BLaER1 treated with 17β-estradiol and CSF1 and Interleukin-3, amounts not matched to agents 10 nM and 100 nM (cell line): Measurements from ENCODE around the gene PCGF3.

Source experiments
- H3K27ac ChIP-seq, 11 experiments: shearing (Covaris generic); formaldehyde crosslinking; 2 replicates each; pipeline ENCODE4 v1.8.1; 2022
- H3K27me3 ChIP-seq, 11 experiments: shearing (Covaris generic); formaldehyde crosslinking; 2 replicates each; pipeline ENCODE4 v1.8.1; 2022
- H3K36me3 ChIP-seq, 11 experiments: shearing (Covaris generic); formaldehyde crosslinking; 2 replicates each; pipeline ENCODE4 v1.8.1; 2022
- H3K4me1 ChIP-seq, 10 experiments: shearing (Covaris generic); formaldehyde crosslinking; 2 replicates each; pipeline ENCODE4 v1.8.1; 2022
- H3K4me2 ChIP-seq, 11 experiments: shearing (Covaris generic); formaldehyde crosslinking; 2 replicates each; pipeline ENCODE4 v1.8.1; 2022
- H3K4me3 ChIP-seq, 10 experiments: shearing (Covaris generic); formaldehyde crosslinking; 2 replicates each; pipeline ENCODE4 v1.8.1; 2022
- H3K9ac ChIP-seq, 11 experiments: shearing (Covaris generic); formaldehyde crosslinking; 2 replicates each; pipeline ENCODE4 v1.8.1; 2022
- H3K9me3 ChIP-seq, 11 experiments: shearing (Covaris generic); formaldehyde crosslinking; replicated peaks in 1 of 11; 2 replicates each; pipeline ENCODE4 v1.8.1; 2022
- H4K20me1 ChIP-seq, 11 experiments: shearing (Covaris generic); formaldehyde crosslinking; 2 replicates each; pipeline ENCODE4 v1.8.1; 2022
- Cebpa-rat ChIP-seq, 11 experiments: shearing (Covaris generic); IDR thresholded peaks; 2 replicates each; pipeline ENCODE4 v1.8.1; 2022

The PCGF3 gene

DNA sequence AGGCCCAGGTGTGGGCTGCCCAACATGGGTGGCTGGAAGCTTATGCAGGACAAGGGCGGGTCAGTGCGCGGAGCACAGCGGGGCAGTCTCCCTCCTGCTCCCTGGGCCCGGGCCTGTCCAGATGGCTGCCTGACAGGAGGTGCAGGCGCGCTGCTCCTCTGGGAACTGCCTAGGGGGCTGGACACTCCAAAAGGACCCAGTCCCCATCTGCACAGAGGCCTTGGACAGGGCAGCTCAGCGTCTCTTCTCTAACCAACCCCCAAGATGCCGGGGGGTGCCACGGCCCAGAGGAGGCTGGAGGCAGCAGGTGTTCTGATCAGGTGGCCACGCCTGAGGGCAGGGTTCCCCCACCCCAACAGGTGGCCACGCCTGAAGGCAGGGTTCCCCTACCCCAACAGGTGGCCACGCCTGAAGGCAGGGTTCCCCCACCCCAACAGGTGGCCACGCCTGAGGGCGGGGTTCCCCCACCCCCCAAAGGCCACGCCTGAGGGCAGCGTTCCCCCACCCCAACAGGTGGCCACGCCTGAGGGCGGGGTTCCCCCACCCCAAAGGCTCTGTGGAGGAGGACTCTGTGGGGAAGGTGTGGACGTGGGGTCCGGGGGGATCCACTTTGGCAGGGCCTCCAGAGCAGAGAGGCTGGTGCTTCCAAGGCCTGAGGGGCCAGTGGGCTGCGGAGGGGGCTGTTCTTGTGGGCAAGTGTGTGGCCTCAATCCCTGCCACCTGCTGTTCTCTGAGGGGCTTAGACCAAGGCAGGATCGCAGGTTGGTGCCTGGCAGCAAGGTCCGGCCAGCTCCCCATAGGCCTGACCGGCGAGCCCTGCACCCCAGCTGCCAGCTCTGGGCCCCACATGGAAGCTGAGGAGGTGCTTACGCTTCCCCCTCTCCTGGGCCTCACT, 84.2 kb downstream of the PCGF3 start:
- Histone ChIP-seq H3K4me1 (peaks cover 13 to 40% (median 32%) of the 10 kb centered on the region in 10 experiments), H4K20me1 (peaks cover 0 to 18% (median 0%) of the 10 kb centered on the region in 11 experiments; a peak in 2 of 22 replicates), H3K4me3 (no peak overlapping the region), H3K27me3 (peaks cover 24 to 57% (median 35%) of the 10 kb centered on the region in 11 experiments), H3K36me3 (no peaks in the 10 kb centered on the region), H3K4me2 (no peak overlapping the region), H3K27ac (no peak overlapping the region), H3K9ac (no peak overlapping the region), H3K9me3 (no peaks in the 10 kb centered on the region)
- TF ChIP-seq Cebpa-rat (IDR thresholded peaks at IDR 0.05), result no peak

DNA sequence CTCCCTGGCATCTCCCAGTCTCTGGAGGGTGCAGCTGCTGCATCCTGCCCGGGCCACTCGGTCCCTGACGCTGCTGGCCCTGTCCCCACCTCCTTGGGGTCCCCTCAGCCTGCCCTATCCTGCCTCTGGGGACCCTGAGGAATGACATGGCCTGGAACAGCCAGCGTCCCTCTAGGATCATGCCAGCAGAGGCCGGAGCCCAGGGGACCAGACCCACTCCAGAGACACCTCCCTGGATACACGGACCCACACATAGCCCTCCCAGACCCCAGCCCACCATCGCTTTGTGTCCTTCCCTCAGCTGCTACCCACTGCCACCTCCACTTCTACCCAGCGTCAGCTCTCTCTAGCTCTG, 84.8 kb downstream of the PCGF3 start:
- no peak overlapping the region for H3K27ac ChIP-seq
- peaks cover 24 to 57% (median 35%) of the 10 kb centered on the region in 11 experiments for H3K27me3 ChIP-seq

GRCh38 chr4:791252-791897, 85.7 kb downstream of the PCGF3 start:
- no peak overlapping the region for H3K4me2 ChIP-seq

More for the DNA sequence above, 84.8 kb downstream of the PCGF3 start:
- Histone ChIP-seq H3K9ac (no peak overlapping the region), H4K20me1 (peaks cover 0 to 18% (median 0%) of the 10 kb centered on the region in 11 experiments; a peak in 2 of 22 replicates), H3K36me3 (no peaks in the 10 kb centered on the region), H3K4me2 (no peak overlapping the region), H3K4me1 (peaks cover 13 to 38% (median 34%) of the 10 kb centered on the region in 10 experiments), H3K9me3 (no peaks in the 10 kb centered on the region), H3K4me3 (no peak overlapping the region)
- TF ChIP-seq Cebpa-rat (IDR thresholded peaks at IDR 0.05), result no peak

DNA sequence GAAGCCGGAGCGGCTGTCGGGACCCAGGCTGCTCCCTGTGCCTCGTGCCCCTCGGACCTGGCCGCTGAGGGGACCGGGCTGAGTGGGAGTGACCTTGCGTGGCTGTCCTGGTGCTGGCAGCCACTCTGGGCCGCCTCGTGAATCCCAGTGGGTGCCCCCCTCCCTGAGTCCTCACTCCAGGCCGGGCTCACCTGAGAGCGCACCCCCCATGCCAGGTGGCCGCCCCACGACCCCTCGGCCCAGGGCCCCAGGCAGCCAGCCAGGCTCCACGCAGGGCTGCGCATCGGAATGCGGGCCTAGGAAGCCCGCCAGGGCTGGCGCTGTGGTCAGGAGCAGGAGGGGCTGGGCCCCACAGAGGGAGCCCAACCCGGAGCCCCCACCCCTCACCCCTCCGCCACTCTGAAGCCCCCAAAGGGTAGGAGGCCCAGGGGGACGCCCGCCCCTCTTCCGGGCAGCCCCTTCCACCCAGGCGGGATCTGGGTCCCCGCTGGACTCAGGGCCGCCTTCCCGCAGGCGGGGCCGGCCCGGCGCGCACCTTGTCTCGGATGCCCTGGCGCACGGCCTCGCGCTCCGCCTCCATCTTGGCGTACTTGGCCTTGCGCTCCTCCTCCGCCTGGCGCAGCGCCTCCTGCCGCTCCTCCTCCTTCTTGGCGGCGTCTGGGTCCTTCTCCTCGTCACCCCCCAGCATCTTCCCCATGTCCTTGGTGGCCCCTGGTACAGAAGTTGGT, 86.4 kb downstream of the PCGF3 start:
- H3K27ac ChIP-seq, result no peak overlapping the region
- H3K4me3 ChIP-seq, result no peak overlapping the region
- TF ChIP-seq Cebpa-rat (IDR thresholded peaks at IDR 0.05), result no peak
- no peak overlapping the region for H3K4me2 ChIP-seq
- H3K9me3 ChIP-seq, result no peaks in the 10 kb centered on the region
- H3K9ac ChIP-seq, result no peak overlapping the region
- peaks cover 0 to 18% (median 0%) of the 10 kb centered on the region in 11 experiments; a peak in 2 of 22 replicates for H4K20me1 ChIP-seq
- peaks cover 9 to 42% (median 33%) of the 10 kb centered on the region in 10 experiments for H3K4me1 ChIP-seq
- H3K27me3 ChIP-seq, result peaks cover 24 to 52% (median 35%) of the 10 kb centered on the region in 11 experiments
- H3K36me3 ChIP-seq, result no peaks in the 10 kb centered on the region

More at GRCh38 chr4:791252-791897, 85.7 kb downstream of the PCGF3 start:
- Histone ChIP-seq H3K9ac (no peak overlapping the region), H3K36me3 (no peaks in the 10 kb centered on the region), H3K27me3 (peaks cover 24 to 52% (median 35%) of the 10 kb centered on the region in 11 experiments), H3K9me3 (no peaks in the 10 kb centered on the region), H3K4me1 (peaks cover 13 to 39% (median 33%) of the 10 kb centered on the region in 10 experiments), H3K27ac (no peak overlapping the region), H3K4me3 (no peak overlapping the region), H4K20me1 (peaks cover 0 to 18% (median 0%) of the 10 kb centered on the region in 11 experiments; a peak in 2 of 22 replicates)
- no peak for TF ChIP-seq Cebpa-rat (IDR thresholded peaks at IDR 0.05)

- Histone ChIP-seq H3K9ac (no peak overlapping the region), H3K27ac (no peak overlapping the region), H3K9me3 (no peaks in the 10 kb centered on the region), H3K36me3 (no peaks in the 10 kb centered on the region), H3K4me2 (peak overlapping the region in 3 of 11 experiments; percentile 69 to 87 (median 84); a peak in 2 of 22 replicates), H4K20me1 (peaks cover 0 to 18% (median 0%) of the 10 kb centered on the region in 11 experiments; a peak in 2 of 22 replicates), H3K4me1 (peaks cover 3 to 39% (median 30%) of the 10 kb centered on the region in 10 experiments; a peak in 19 of 20 replicates), H3K27me3 (peaks cover 24 to 52% (median 35%) of the 10 kb centered on the region in 11 experiments), H3K4me3 (no peak overlapping the region)
- no peak for TF ChIP-seq Cebpa-rat (IDR thresholded peaks at IDR 0.05)
Observed at GRCh38 chr4:792626-793092, 87.0 kb downstream of the PCGF3 start.

DNA sequence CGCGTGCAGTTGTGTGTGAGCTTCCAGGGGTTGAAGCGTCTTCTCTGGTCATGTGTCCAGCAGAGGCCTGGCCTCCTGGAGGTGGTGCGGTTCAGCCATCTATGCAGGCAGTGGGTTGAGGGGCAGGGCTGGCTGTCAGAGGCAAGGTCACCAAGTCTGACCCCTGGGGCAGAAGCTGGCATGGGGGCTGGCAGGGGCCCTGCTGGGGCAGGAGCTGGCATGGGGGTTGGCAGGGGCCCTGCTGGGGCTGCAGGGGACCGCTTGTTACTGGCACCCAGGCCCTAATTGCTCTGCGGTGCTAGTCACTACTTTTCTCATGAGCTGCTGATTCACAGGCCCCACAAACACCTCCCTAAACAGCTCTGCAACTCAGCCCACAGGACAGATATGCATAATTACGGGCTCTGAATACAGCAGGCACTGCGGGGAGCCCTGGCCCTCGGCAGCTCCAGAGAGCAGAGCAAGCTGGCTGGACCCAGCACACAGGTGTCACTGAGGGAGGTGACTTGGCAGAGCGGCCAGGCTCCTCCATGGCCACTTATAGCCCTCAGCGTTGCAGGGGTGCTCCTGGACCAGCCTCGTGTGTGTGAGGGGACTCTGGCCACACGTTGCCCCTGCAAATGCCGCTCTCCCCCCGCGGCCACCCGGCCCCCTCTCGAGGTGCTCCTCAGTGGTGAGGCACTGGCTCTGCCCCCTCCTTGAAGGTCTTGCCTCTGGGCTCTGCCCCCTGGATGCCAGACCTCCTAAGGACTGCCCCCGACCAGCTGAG, 87.6 kb downstream of the PCGF3 start:
- Histone ChIP-seq H3K4me3 (no peak overlapping the region), H3K9ac (peak overlapping the region in 1 of 11 experiments; percentile 6; a peak in 2 of 22 replicates), H3K4me1 (peaks cover 0 to 37% (median 24%) of the 10 kb centered on the region in 10 experiments; a peak in 17 of 20 replicates), H3K36me3 (no peaks in the 10 kb centered on the region), H3K9me3 (no peaks in the 10 kb centered on the region), H4K20me1 (peaks cover 0 to 18% (median 0%) of the 10 kb centered on the region in 11 experiments; a peak in 2 of 22 replicates), H3K4me2 (peak overlapping the region in 9 of 11 experiments; percentile 31 to 87 (median 69); a peak in 15 of 22 replicates), H3K27ac (no peak overlapping the region), H3K27me3 (peaks cover 24 to 52% (median 35%) of the 10 kb centered on the region in 11 experiments)
- no peak for TF ChIP-seq Cebpa-rat (IDR thresholded peaks at IDR 0.05)

- Histone ChIP-seq H4K20me1 (peaks cover 0 to 18% (median 0%) of the 10 kb centered on the region in 11 experiments; a peak in 2 of 22 replicates), H3K4me2 (peak overlapping the region in 9 of 11 experiments; percentile 31 to 87 (median 69); a peak in 17 of 22 replicates), H3K36me3 (no peaks in the 10 kb centered on the region), H3K27me3 (peaks cover 24 to 52% (median 35%) of the 10 kb centered on the region in 11 experiments), H3K4me3 (no peak overlapping the region), H3K9me3 (no peaks in the 10 kb centered on the region), H3K27ac (no peak overlapping the region), H3K4me1 (peaks cover 3 to 37% (median 25%) of the 10 kb centered on the region in 10 experiments), H3K9ac (peak overlapping the region in 2 of 11 experiments; percentile 6 to 24; a peak in 3 of 22 replicates)
- no peak for TF ChIP-seq Cebpa-rat (IDR thresholded peaks at IDR 0.05)
Observed at GRCh38 chr4:793941-794621, 88.4 kb downstream of the PCGF3 start.
